ENCODE results near the gene HBS1L.

HBS1L gene

GRCh38 chr6:134992155-134992554 is 62.5 kb downstream of the HBS1L start:
- ChIA-PET CTCF (interaction anchor here (1.2 to 2.4 kb wide), 2 partner anchors 10 to 11 kb away, joined by 5 to 9 read pairs; no protein-coding TSS in a partner anchor), POLR2A (no interaction called here)
- no peaks in the 10 kb centered on the region for H3K9me3 ChIP-seq (ENCODE audit: control insufficient read depth, insufficient read depth, low read depth, low read length)
- H3K36me3 ChIP-seq (ENCODE audit: control insufficient read depth in 2 of 2, insufficient read depth in 1 of 2, low read length in 2 of 2) = peaks cover 29 to 76% of the 10 kb centered on the region in 2 experiments
- no peak overlapping the region for H3K4me3 ChIP-seq (ENCODE audit: low read depth, low read length)
- no peak for TF ChIP-seq ZNF266 (tag by site-specific recombination; IDR thresholded peaks at IDR 0.05; ENCODE audit: low read depth)
- no peak overlapping the region for H3K27ac ChIP-seq (ENCODE audit: extremely low read depth, low read depth, low read length)
- H3K4me1 ChIP-seq (ENCODE audit: control insufficient read depth, insufficient read depth, low read length) = no peaks in the 10 kb centered on the region; the same call in 1 of the 2 replicates

DNA sequence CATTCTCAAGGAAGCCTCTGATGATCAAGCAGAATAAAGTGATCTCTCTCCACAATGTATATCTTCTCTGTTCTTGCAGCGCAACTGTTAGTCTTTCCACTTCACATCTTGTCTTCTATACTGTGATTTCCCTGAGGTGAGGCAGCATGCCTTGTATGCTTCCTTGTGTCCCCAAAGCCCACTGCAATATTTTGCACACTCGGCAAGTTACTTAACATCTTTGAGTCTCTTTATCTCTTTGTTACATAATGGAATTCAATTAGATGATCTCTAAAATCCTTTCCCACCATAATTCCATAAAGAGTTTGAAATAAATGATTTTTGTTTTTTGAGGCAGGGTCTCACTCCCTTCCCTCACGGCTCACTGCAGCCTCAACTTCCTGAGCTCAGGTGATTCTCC is 64.4 kb downstream of the HBS1L start:
- H3K4me1 ChIP-seq (ENCODE audit: control insufficient read depth, insufficient read depth, low read length) = no peaks in the 10 kb centered on the region
- no peak overlapping the region for H3K27ac ChIP-seq (ENCODE audit: extremely low read depth, low read depth, low read length)
- H3K4me3 ChIP-seq (ENCODE audit: low read depth, low read length) = no peak overlapping the region
- peaks cover 29 to 70% of the 10 kb centered on the region in 2 experiments for H3K36me3 ChIP-seq (ENCODE audit: control insufficient read depth in 2 of 2, insufficient read depth in 1 of 2, low read length in 2 of 2)
- ChIA-PET POLR2A (no interaction called here), CTCF (interaction anchor here (0.6 kb wide), 1 partner anchor 22 kb away, joined by 3 read pairs; no protein-coding TSS in a partner anchor)
- H3K9me3 ChIP-seq (ENCODE audit: control insufficient read depth, insufficient read depth, low read depth, low read length) = no peaks in the 10 kb centered on the region
- TF ChIP-seq ZNF184 (tag by site-specific recombination; IDR thresholded peaks at IDR 0.05) (no peak), ZFP37 (tag by site-specific recombination; IDR thresholded peaks at IDR 0.05) (no peak), ZNF529 (tag by site-specific recombination; IDR thresholded peaks at IDR 0.05; ENCODE audit: insufficient replicate concordance) (no peak), ZNF221 (tag by site-specific recombination; IDR thresholded peaks at IDR 0.05; ENCODE audit: borderline replicate concordance) (no peak), ZNF660 (tag by site-specific recombination; IDR thresholded peaks at IDR 0.05) (no peak), ZNF670 (tag by site-specific recombination; IDR thresholded peaks at IDR 0.05; ENCODE audit: low read depth) (no peak)
- TF ChIP-seq, protein P1, sequence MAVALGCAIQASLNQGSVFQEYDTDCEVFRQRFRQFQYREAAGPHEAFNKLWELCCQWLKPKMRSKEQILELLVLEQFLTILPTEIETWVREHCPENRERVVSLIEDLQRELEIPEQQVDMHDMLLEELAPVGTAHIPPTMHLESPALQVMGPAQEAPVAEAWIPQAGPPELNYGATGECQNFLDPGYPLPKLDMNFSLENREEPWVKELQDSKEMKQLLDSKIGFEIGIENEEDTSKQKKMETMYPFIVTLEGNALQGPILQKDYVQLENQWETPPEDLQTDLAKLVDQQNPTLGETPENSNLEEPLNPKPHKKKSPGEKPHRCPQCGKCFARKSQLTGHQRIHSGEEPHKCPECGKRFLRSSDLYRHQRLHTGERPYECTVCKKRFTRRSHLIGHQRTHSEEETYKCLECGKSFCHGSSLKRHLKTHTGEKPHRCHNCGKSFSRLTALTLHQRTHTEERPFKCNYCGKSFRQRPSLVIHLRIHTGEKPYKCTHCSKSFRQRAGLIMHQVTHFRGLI (tag by site-specific recombination; IDR thresholded peaks at IDR 0.05) = no peak

DNA sequence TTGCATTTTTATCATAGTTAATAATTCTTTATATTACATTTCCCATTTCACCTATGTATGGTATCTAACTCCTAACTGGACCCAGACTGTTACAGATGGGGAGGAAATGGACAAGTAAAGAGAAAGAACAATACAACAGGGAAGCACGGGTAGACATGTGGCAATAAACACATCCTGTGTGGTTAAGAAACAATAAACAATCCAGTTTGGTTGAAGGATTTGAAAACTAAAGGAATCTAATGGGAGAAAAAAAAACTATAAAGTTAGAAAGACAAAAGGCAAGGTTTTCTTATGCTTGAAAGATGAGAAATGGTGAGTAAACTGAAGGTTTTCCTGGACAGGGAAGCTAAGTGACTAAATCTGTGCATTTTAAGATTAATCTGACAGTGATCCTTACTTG is 69.8 kb downstream of the HBS1L start:
- no peak for TF ChIP-seq ZNF184 (tag by site-specific recombination; IDR thresholded peaks at IDR 0.05)
- no peak for TF ChIP-seq ZNF76 (tag by site-specific recombination; IDR thresholded peaks at IDR 0.05; ENCODE audit: borderline replicate concordance, low read depth)
- no peak for TF ChIP-seq SCRT2 (tag by site-specific recombination; IDR thresholded peaks at IDR 0.05)
- TF ChIP-seq ZNF510 (tag by site-specific recombination; IDR thresholded peaks at IDR 0.05; ENCODE audit: insufficient replicate concordance) = no peak
- no peak for TF ChIP-seq GLIS1 (tag by site-specific recombination; IDR thresholded peaks at IDR 0.05)
- no peak for TF ChIP-seq ZNF133 (tag by site-specific recombination; IDR thresholded peaks at IDR 0.05)
- no peak for TF ChIP-seq ZNF747 (tag by site-specific recombination; IDR thresholded peaks at IDR 0.05)
- no peak for TF ChIP-seq ZNF837 (tag by site-specific recombination; IDR thresholded peaks at IDR 0.05)
- TF ChIP-seq ZNF157 (tag by site-specific recombination; IDR thresholded peaks at IDR 0.05) = no peak
- no peak for TF ChIP-seq ZNF324 (tag by site-specific recombination; IDR thresholded peaks at IDR 0.05)
- TF ChIP-seq, protein P2, sequence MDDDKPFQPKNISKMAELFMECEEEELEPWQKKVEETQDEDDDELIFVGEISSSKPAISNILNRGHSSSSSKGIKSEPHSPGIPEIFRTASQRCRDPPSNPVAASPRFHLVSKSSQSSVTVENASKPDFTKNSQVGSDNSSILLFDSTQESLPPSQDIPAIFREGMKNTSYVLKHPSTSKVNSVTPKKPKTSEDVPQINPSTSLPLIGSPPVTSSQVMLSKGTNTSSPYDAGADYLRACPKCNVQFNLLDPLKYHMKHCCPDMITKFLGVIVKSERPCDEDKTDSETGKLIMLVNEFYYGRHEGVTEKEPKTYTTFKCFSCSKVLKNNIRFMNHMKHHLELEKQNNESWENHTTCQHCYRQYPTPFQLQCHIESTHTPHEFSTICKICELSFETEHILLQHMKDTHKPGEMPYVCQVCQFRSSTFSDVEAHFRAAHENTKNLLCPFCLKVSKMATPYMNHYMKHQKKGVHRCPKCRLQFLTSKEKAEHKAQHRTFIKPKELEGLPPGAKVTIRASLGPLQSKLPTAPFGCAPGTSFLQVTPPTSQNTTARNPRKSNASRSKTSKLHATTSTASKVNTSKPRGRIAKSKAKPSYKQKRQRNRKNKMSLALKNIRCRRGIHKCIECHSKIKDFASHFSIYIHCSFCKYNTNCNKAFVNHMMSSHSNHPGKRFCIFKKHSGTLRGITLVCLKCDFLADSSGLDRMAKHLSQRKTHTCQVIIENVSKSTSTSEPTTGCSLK (tag by site-specific recombination; IDR thresholded peaks at IDR 0.05) = no peak
- TF ChIP-seq ZSCAN23 (tag by site-specific recombination; IDR thresholded peaks at IDR 0.05) = no peak
- no peak for TF ChIP-seq OVOL3 (tag by site-specific recombination; IDR thresholded peaks at IDR 0.05)
- no peak for TF ChIP-seq ZNF24 (tag by site-specific recombination; IDR thresholded peaks at IDR 0.05)
- TF ChIP-seq ZSCAN18 (tag by site-specific recombination; IDR thresholded peaks at IDR 0.05) = no peak
- no peak for TF ChIP-seq ZBTB21 (tag by site-specific recombination; IDR thresholded peaks at IDR 0.05)
- TF ChIP-seq ELK4 (IDR thresholded peaks at IDR 0.05; ENCODE audit: borderline replicate concordance, low read depth, low read length) = no peak
- no peak for TF ChIP-seq EGR2 (tag by site-specific recombination; IDR thresholded peaks at IDR 0.05; ENCODE audit: low read depth)
- no peak for TF ChIP-seq ZBTB20 (tag by site-specific recombination; IDR thresholded peaks at IDR 0.05)
- TF ChIP-seq ZNF596 (tag by site-specific recombination; IDR thresholded peaks at IDR 0.05) = no peak
- ChIA-PET POLR2A (no interaction called here), CTCF (interaction anchor here (0.6 to 1.0 kb wide), 4 partner anchors 44 to 768 kb away, joined by 3 to 5 read pairs (median 4); no protein-coding TSS in a partner anchor)
- Histone ChIP-seq H3K9me3 (ENCODE audit: control insufficient read depth, insufficient read depth, low read depth, low read length) (no peaks in the 10 kb centered on the region), H3K27ac (ENCODE audit: extremely low read depth, low read depth, low read length) (no peak overlapping the region), H3K4me1 (ENCODE audit: control insufficient read depth, insufficient read depth, low read length) (no peaks in the 10 kb centered on the region), H3K36me3 (ENCODE audit: control insufficient read depth in 2 of 2, insufficient read depth in 1 of 2, low read length in 2 of 2) (peaks cover 16 to 60% of the 10 kb centered on the region in 2 experiments), H3K4me3 (ENCODE audit: low read depth, low read length) (no peak overlapping the region)
